B cell (primary cell): ENCODE results near the gene USP34. TPM values are rescaled to one million over a fixed set of nuclear protein-coding genes. Genes with fewer than 3 reads are reported as not detected.
A peak's percentile ranks its signal among the peaks of the same experiment; 100 is the strongest.

Experiments used
- ATAC-seq: fragments of 200-7000 bp; cut with Tn5 transposase; one replicate; pipeline ENCODE4 v1.10.0; 2021; ENCODE audit warnings: low read depth, mild to moderate bottlenecking, moderate number of reproducible peaks, moderate library complexity
- CTCF ChIA-PET: fragments of 350-600 bp; sonication (Branson Sonifier 250); formaldehyde crosslinking; loops from one replicate; lab custom pipeline; 2021; ENCODE audit warnings: antibody characterized with exemption, inconsistent platforms; lab: Charles Lee
- POLR2A ChIA-PET: fragments of 350-600 bp; sonication (Branson Sonifier 250); formaldehyde crosslinking; loops from one replicate; lab custom pipeline; 2021; ENCODE audit warnings: antibody characterized with exemption; lab: Charles Lee
- DNase-seq: peaks from one replicate; pipeline ENCODE4 v3.0.0; 2013
- H2AFZ ChIP-seq: 2 replicates; pipeline ENCODE4 v1.6.1; 2012; ENCODE audit warnings: mild to moderate bottlenecking, low read depth, low read length; ENCODE audit not compliant: insufficient read depth, poor library complexity, severe bottlenecking
- H3K27ac ChIP-seq, 2 donors: 1 replicate in 1 of 2; 2 replicates in 1 of 2; pipeline ENCODE4 v1.5.1; 2012 to 2013; ENCODE audit warnings: low read length in 2 of 2, mild to moderate bottlenecking in 2 of 2, moderate library complexity in 1 of 2
- H3K27me3 ChIP-seq, 4 experiments: fragments of 200-600 bp in 1 of 4; sonication (generic) in 1 of 4; replicated peaks in 1 of 4; 1 replicate in 2 of 4; 2 replicates in 2 of 4; pipeline versions ENCODE4 v1.6.1 to v1.7.0; 2013 to 2016; ENCODE audit warnings: low read length in 3 of 4, mild to moderate bottlenecking in 2 of 4, mixed read lengths in 1 of 4, moderate library complexity in 1 of 4; ENCODE audit not compliant: insufficient read depth in 4 of 4, control insufficient read depth in 3 of 4; ENCODE audit errors: control extremely low read depth in 1 of 4
- H3K36me3 ChIP-seq, 2 experiments: replicated peaks in 1 of 2; 1 replicate in 1 of 2; 2 replicates in 1 of 2; pipeline versions ENCODE4 v1.6.1 to v1.7.1; 2013; ENCODE audit warnings: low read length in 1 of 2; ENCODE audit not compliant: insufficient read depth in 2 of 2, control insufficient read depth in 1 of 2; ENCODE audit errors: control extremely low read depth in 1 of 2, extremely low read depth in 1 of 2
- H3K4me1 ChIP-seq, 2 donors: fragments of 200-600 bp in 1 of 2; sonication (generic) in 1 of 2; 1 replicate in 1 of 2; 2 replicates in 1 of 2; pipeline versions ENCODE4 v1.5.1 to v1.6.1; 2013 to 2017; ENCODE audit warnings: low read length in 2 of 2; ENCODE audit not compliant: control insufficient read depth in 2 of 2, insufficient read depth in 2 of 2
- H3K4me2 ChIP-seq: replicated peaks from 2 replicates; pipeline ENCODE3; 2012; ENCODE audit warnings: mild to moderate bottlenecking, low read depth, low read length; ENCODE audit not compliant: poor library complexity, severe bottlenecking
- H3K4me3 ChIP-seq, 5 experiments: fragments of 200-600 bp in 1 of 5; sonication (generic) in 1 of 5; 1 replicate in 3 of 5; 2 replicates in 2 of 5; pipeline versions ENCODE4 v1.5.1 to v1.7.0; 2011 to 2016; ENCODE audit warnings: low read length in 4 of 5, mild to moderate bottlenecking in 4 of 5, low read depth in 2 of 5, control low read depth in 1 of 5, moderate library complexity in 1 of 5; ENCODE audit not compliant: insufficient read depth in 1 of 5; ENCODE audit errors: control extremely low read depth in 1 of 5, extremely low read depth in 1 of 5
- H3K79me2 ChIP-seq: fragments of 200-600 bp; sonication (generic); one replicate; pipeline ENCODE4 v1.6.0; 2016; ENCODE audit warnings: low read length; ENCODE audit not compliant: control insufficient read depth, insufficient read depth
- H3K9ac ChIP-seq: fragments of 200-600 bp; sonication (generic); 2 replicates; pipeline ENCODE4 v1.6.1; 2017; ENCODE audit warnings: mild to moderate bottlenecking, low read length, moderate library complexity
- H3K9me3 ChIP-seq, 3 donors: one replicate each; pipeline versions ENCODE4 v1.6.1 to v1.7.1; 2013; ENCODE audit warnings: low read length in 2 of 3; ENCODE audit not compliant: control insufficient read depth in 2 of 3, insufficient read depth in 1 of 3; ENCODE audit errors: control extremely low read depth in 1 of 3
- H4K20me1 ChIP-seq: 2 replicates; pipeline ENCODE4 v1.6.0; 2012; ENCODE audit warnings: mild to moderate bottlenecking, low read length; ENCODE audit not compliant: insufficient read depth, control insufficient read depth, poor library complexity, severe bottlenecking
- H3K27ac Mint-ChIP-seq: one replicate; pipeline ENCODE4 v1.8.0; 2021; ENCODE audit warnings: mixed read lengths
- H3K27me3 Mint-ChIP-seq: one replicate; pipeline ENCODE4 v1.8.0; 2021; ENCODE audit warnings: mixed read lengths
- H3K4me1 Mint-ChIP-seq: one replicate; pipeline ENCODE4 v1.8.0; 2021; ENCODE audit warnings: mixed read lengths
- H3K4me3 Mint-ChIP-seq: one replicate; pipeline ENCODE4 v1.8.0; 2021; ENCODE audit warnings: mixed read lengths
- H3K9me3 Mint-ChIP-seq: one replicate; pipeline ENCODE4 v1.8.0; 2022; ENCODE audit warnings: mixed read lengths; ENCODE audit not compliant: insufficient read depth
- EZH2 ChIP-seq: IDR thresholded peaks from 2 replicates; pipeline ENCODE4 v1.6.1; 2012; ENCODE audit warnings: borderline replicate concordance, low read depth, mild to moderate bottlenecking, moderate library complexity, low read length; ENCODE audit not compliant: insufficient read depth, poor library complexity, severe bottlenecking
- WGBS: methylation state at CpG from one replicate; pipeline ENCODE4 v1.1.5; 2013; ENCODE audit warnings: missing lambda C conversion rate; ENCODE audit not compliant: insufficient coverage; 5-methylcytosine and 5-hydroxymethylcytosine counted together
- intact Hi-C: fragments of 100-400 bp; cut with micrococcal nuclease; formaldehyde crosslinking; loops from one replicate; pipeline ENCODE4 v1.10.0; 2022
- polyA plus RNA-seq: library from polyadenylated mRNA; depleted of rRNA; stranded (reverse); fragments of >200 nt; gene quantifications from 2 replicates; pipeline ENCODE4 v1.2.3, GENCODE V29; 2012
- total RNA-seq, 2 donors: library from RNA; stranded (reverse); fragments of 120-200 nt in 1 of 2; gene quantifications; 1 replicate in 1 of 2; 2 replicates in 1 of 2; pipeline versions ENCODE4 v1.2.3 to v1.2.4, GENCODE V29; 2013 to 2022
- TF ChIP-seq, protein P1 (sequence below): fragments of 200-600 bp; IDR thresholded peaks from one replicate; pipeline ENCODE4 v1.8.0; 2022; ENCODE audit warnings: antibody characterized with exemption, mild to moderate bottlenecking

The USP34 gene
- total and polyA plus RNA-seq, 2 donors (not counting 1 experiment from before 2014, with no cell fraction given), result 70.3 to 311 TPM

DNA sequence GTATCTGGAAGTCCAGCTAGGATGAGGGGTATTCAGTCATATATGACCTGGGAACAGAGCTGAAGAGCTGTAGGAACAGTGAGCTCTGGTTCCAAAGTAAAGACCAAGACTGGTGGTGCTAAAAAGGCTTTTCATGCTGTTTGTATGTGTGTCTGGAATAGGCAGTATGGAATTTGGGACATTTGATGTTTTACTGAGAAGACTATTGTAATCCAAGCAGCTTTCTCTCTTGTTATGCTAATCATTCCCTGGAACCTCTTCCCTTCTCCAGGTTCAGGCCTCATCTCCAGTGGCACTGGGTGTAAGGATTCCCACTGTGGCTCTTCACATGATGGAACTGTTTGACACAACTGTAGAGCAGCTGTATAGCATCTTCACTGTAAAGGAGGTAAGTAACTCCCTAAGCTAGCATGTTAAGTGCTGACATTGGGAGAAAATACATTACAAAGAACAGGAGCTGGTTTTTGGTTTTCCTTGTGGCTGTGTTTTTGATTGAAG is 285.6 kb downstream of the USP34 start:
- H3K27me3 Mint-ChIP-seq, result no peaks in the 10 kb centered on the region
- ChIA-PET CTCF (interaction anchor here (1.0 kb wide), 1 partner anchor 10 kb away, joined by 3 read pairs; no protein-coding TSS in a partner anchor), POLR2A (no interaction called here)
- H3K4me2 ChIP-seq, result no peak overlapping the region
- H3K27me3 ChIP-seq, result no peaks in the 10 kb centered on the region
- no peaks in the 10 kb centered on the region for H3K9me3 ChIP-seq
- H3K4me3 ChIP-seq, result no peak overlapping the region
- H2AFZ ChIP-seq, result no peak overlapping the region
- intact Hi-C loops, result no loop called here
- ATAC-seq (no peak), DNase-seq (no peak)
- H3K36me3 ChIP-seq, result peaks cover 23 to 92% of the 10 kb centered on the region in 2 experiments
- no peak overlapping the region for H3K27ac ChIP-seq
- TF ChIP-seq, protein P1, sequence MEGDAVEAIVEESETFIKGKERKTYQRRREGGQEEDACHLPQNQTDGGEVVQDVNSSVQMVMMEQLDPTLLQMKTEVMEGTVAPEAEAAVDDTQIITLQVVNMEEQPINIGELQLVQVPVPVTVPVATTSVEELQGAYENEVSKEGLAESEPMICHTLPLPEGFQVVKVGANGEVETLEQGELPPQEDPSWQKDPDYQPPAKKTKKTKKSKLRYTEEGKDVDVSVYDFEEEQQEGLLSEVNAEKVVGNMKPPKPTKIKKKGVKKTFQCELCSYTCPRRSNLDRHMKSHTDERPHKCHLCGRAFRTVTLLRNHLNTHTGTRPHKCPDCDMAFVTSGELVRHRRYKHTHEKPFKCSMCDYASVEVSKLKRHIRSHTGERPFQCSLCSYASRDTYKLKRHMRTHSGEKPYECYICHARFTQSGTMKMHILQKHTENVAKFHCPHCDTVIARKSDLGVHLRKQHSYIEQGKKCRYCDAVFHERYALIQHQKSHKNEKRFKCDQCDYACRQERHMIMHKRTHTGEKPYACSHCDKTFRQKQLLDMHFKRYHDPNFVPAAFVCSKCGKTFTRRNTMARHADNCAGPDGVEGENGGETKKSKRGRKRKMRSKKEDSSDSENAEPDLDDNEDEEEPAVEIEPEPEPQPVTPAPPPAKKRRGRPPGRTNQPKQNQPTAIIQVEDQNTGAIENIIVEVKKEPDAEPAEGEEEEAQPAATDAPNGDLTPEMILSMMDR, result no peak
- TF ChIP-seq EZH2, result no peak
- H3K4me1 Mint-ChIP-seq, result peaks cover 26% of the 10 kb centered on the region
- no peaks in the 10 kb centered on the region for H3K9me3 Mint-ChIP-seq
- H4K20me1 ChIP-seq, result peaks cover 17% of the 10 kb centered on the region
- H3K4me1 ChIP-seq, result peaks cover 4 to 11% of the 10 kb centered on the region in 2 donors
- no peak overlapping the region for H3K9ac ChIP-seq
- peak overlapping the region; percentile 8 for H3K27ac Mint-ChIP-seq
- peaks cover 24% of the 10 kb centered on the region for H3K79me2 ChIP-seq
- H3K4me3 Mint-ChIP-seq, result no peak overlapping the region

DNA sequence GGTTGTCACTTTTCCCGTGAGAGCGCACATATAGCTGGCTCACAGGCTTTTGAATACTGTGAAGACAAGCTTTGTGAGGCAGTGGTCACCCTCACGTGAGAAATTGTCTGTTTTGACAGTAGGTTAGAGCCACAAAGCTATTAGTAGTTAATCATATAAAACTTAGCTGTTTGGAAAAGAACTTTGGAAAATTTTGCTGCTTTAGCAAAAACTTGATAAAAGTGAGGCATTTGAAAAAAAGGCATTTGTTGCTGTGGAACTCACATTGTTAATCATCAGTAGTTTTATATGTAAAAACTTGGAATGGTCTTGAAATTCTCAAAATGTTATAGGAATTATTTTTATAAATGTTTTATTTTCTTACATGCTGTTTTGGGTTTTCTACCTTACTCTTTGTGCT is 286.6 kb downstream of the USP34 start:
- H3K4me1 ChIP-seq, result peaks cover 10 to 20% of the 10 kb centered on the region in 2 donors
- H3K9me3 ChIP-seq, result no peaks in the 10 kb centered on the region
- intact Hi-C loops, result no loop called here
- TF ChIP-seq, protein P1, result no peak
- TF ChIP-seq EZH2, result no peak
- peaks cover 34% of the 10 kb centered on the region for H3K79me2 ChIP-seq
- H3K27me3 ChIP-seq, result no peaks in the 10 kb centered on the region
- no peak for DNase-seq
- Mint-ChIP-seq H3K9me3 (no peaks in the 10 kb centered on the region), H3K4me3 (no peak overlapping the region), H3K27ac (peak overlapping the region; percentile 48), H3K27me3 (no peaks in the 10 kb centered on the region), H3K4me1 (peaks cover 36% of the 10 kb centered on the region)
- H2AFZ ChIP-seq, result no peak overlapping the region
- no peak overlapping the region for H3K4me3 ChIP-seq
- no peak for ATAC-seq
- ChIA-PET CTCF (no interaction called here), POLR2A (interaction anchor here (0.7 kb wide), 1 partner anchor 16 kb away, joined by 4 read pairs; no protein-coding TSS in a partner anchor)
- WGBS, result no CpG with 5 or more reads among the region's 3 CpGs
- peaks cover 24 to 92% of the 10 kb centered on the region in 2 experiments for H3K36me3 ChIP-seq
- no peak overlapping the region for H3K9ac ChIP-seq
- peak overlapping the region in 1 of 2 donors; percentile 37 for H3K27ac ChIP-seq
- H4K20me1 ChIP-seq, result peaks cover 19% of the 10 kb centered on the region
- H3K4me2 ChIP-seq, result no peak overlapping the region
